Osteoblast (primary cell): ENCODE data around the gene ZBED5. TPM values are rescaled to one million over a fixed set of nuclear protein-coding genes. Genes with fewer than 3 reads are reported as not detected.
A peak's percentile ranks its signal among the peaks of the same experiment; 100 is the strongest.

ENCODE experiments used
- DNase-seq: peaks from one replicate; pipeline ENCODE4 v3.0.0; 2011; ENCODE audit warnings: low spot score, mixed read lengths; ENCODE audit not compliant: insufficient read length; ENCODE audit errors: missing footprints
- H2AFZ ChIP-seq: 2 replicates; pipeline ENCODE4 v1.6.0; 2011; ENCODE audit warnings: mild to moderate bottlenecking, low read length
- H3K27ac ChIP-seq: 2 replicates; pipeline ENCODE4 v1.5.1; 2011; ENCODE audit warnings: mild to moderate bottlenecking, low read depth, low read length, moderate library complexity
- H3K27me3 ChIP-seq: 2 replicates; pipeline ENCODE4 v1.6.0; 2012; ENCODE audit warnings: mild to moderate bottlenecking, control low read depth, inconsistent platforms, low read length, moderate library complexity; ENCODE audit not compliant: insufficient read depth
- H3K36me3 ChIP-seq: 2 replicates; pipeline ENCODE4 v1.5.1; 2011; ENCODE audit warnings: mild to moderate bottlenecking, low read length, control low read depth, moderate library complexity; ENCODE audit not compliant: insufficient read depth
- H3K4me1 ChIP-seq: 2 replicates; pipeline ENCODE4 v1.5.1; 2011; ENCODE audit warnings: mild to moderate bottlenecking, low read length, control low read depth, moderate library complexity; ENCODE audit not compliant: insufficient read depth
- H3K4me2 ChIP-seq: 2 replicates; pipeline ENCODE4 v1.6.0; 2011; ENCODE audit warnings: mild to moderate bottlenecking, low read length; ENCODE audit not compliant: insufficient read depth
- H3K4me3 ChIP-seq: fragments of 200-600 bp; sonication (generic); 3 replicates; pipeline ENCODE4 v1.5.1; 2012; ENCODE audit warnings: mild to moderate bottlenecking, low read length, inconsistent platforms; ENCODE audit not compliant: insufficient read depth
- H3K79me2 ChIP-seq: 2 replicates; pipeline ENCODE4 v1.6.0; 2012; ENCODE audit warnings: mild to moderate bottlenecking, low read length, control low read depth, inconsistent platforms; ENCODE audit not compliant: insufficient read depth
- H3K9me3 ChIP-seq: 2 replicates; pipeline ENCODE4 v1.5.1; 2011; ENCODE audit warnings: low read depth, low read length, control low read depth
- H4K20me1 ChIP-seq: 2 replicates; pipeline ENCODE4 v1.6.0; 2012; ENCODE audit warnings: mild to moderate bottlenecking, low read length, control low read depth; ENCODE audit not compliant: insufficient read depth
- CTCF ChIP-seq: IDR thresholded peaks from 2 replicates; pipeline ENCODE4 v1.5.1; 2011; ENCODE audit warnings: mild to moderate bottlenecking, low read depth, low read length, moderate library complexity; ENCODE audit errors: extremely low read depth
- total RNA-seq: library from RNA; depleted of rRNA; stranded (reverse); fragments of >200 nt; gene quantifications from 2 replicates; pipeline ENCODE4 v1.2.3, GENCODE V29; 2012

Gene ZBED5
- total RNA-seq, 1 donor, result 29.7 TPM

GRCh38 chr11:10872097-10872496, 14.2 kb upstream of the ZBED5 start:
- Histone ChIP-seq H3K27me3 (no peaks in the 10 kb centered on the region), H3K9me3 (no peaks in the 10 kb centered on the region), H3K79me2 (no peaks in the 10 kb centered on the region), H3K27ac (no peak overlapping the region), H4K20me1 (no peaks in the 10 kb centered on the region), H3K4me2 (no peak overlapping the region), H3K36me3 (no peaks in the 10 kb centered on the region), H3K4me1 (peaks cover 9% of the 10 kb centered on the region), H2AFZ (no peak overlapping the region), H3K4me3 (no peak overlapping the region)
- DNase-seq, result no peak
- TF ChIP-seq CTCF, result no peak

GRCh38 chr11:10868352-10868751, 10.5 kb upstream of the ZBED5 start:
- Histone ChIP-seq H3K4me3 (no peak overlapping the region), H3K27ac (no peak overlapping the region), H3K4me2 (no peak overlapping the region), H3K4me1 (peaks cover 9% of the 10 kb centered on the region), H2AFZ (no peak overlapping the region), H3K79me2 (no peaks in the 10 kb centered on the region), H3K9me3 (no peaks in the 10 kb centered on the region), H3K36me3 (no peaks in the 10 kb centered on the region), H3K27me3 (no peaks in the 10 kb centered on the region), H4K20me1 (no peaks in the 10 kb centered on the region)
- TF ChIP-seq CTCF, result no peak
- no peak for DNase-seq

- no peaks in the 10 kb centered on the region for H3K27me3 ChIP-seq
- peaks cover 9% of the 10 kb centered on the region for H3K4me1 ChIP-seq
- H4K20me1 ChIP-seq, result no peaks in the 10 kb centered on the region
- peak overlapping the region; percentile 55 for H3K27ac ChIP-seq
- H3K36me3 ChIP-seq, result no peaks in the 10 kb centered on the region
- peak overlapping the region; percentile 52 for H3K4me2 ChIP-seq
- peak overlapping the region; percentile 25 for H3K4me3 ChIP-seq
- no peak for TF ChIP-seq CTCF
- H2AFZ ChIP-seq, result peak overlapping the region; percentile 49
- no peaks in the 10 kb centered on the region for H3K9me3 ChIP-seq
- DNase-seq, result peak; percentile 73
- no peaks in the 10 kb centered on the region for H3K79me2 ChIP-seq
Observed at GRCh38 chr11:10866893-10867331, 9.1 kb upstream of the ZBED5 start.

GRCh38 chr11:10865837-10866270, 8.0 kb upstream of the ZBED5 start:
- H3K79me2 ChIP-seq, result no peaks in the 10 kb centered on the region
- H3K4me2 ChIP-seq, result no peak overlapping the region
- no peaks in the 10 kb centered on the region for H3K9me3 ChIP-seq
- H3K27me3 ChIP-seq, result no peaks in the 10 kb centered on the region
- DNase-seq, result no peak
- H3K27ac ChIP-seq, result no peak overlapping the region
- no peaks in the 10 kb centered on the region for H3K36me3 ChIP-seq
- no peak overlapping the region for H3K4me3 ChIP-seq
- TF ChIP-seq CTCF, result no peak
- peaks cover 9% of the 10 kb centered on the region for H3K4me1 ChIP-seq
- no peak overlapping the region for H2AFZ ChIP-seq
- no peaks in the 10 kb centered on the region for H4K20me1 ChIP-seq
